Spleen (tissue), 11 donors: Measurements from ENCODE around the gene TGM3. TPM values are rescaled to one million over a fixed set of nuclear protein-coding genes. Genes with fewer than 3 reads are reported as not detected.
A peak's percentile ranks its signal among the peaks of the same experiment; 100 is the strongest.

Experiments
- DNase-seq: peaks from one replicate; pipeline ENCODE4 v3.0.0-alpha.2; 2020
- H3K27ac ChIP-seq, 8 donors: fragments of 200-600 bp; sonication (generic) in 7 of 8; 1 replicate in 4 of 8; 2 replicates in 4 of 8; pipeline versions ENCODE4 v1.5.0 to v1.8.0; 2016 to 2021; ENCODE audit warnings: inconsistent platforms in 4 of 8, mild to moderate bottlenecking in 4 of 8, moderate library complexity in 1 of 8
- H3K27me3 ChIP-seq, 7 donors: fragments of 200-600 bp; sonication (generic) in 6 of 7; replicated peaks in 1 of 7; 1 replicate in 4 of 7; 2 replicates in 3 of 7; pipeline versions ENCODE4 v1.5.0 to v1.8.0; 2016 to 2021; ENCODE audit warnings: inconsistent platforms in 3 of 7, mild to moderate bottlenecking in 1 of 7
- H3K36me3 ChIP-seq, 6 donors: fragments of 200-600 bp; sonication (generic) in 5 of 6; 1 replicate in 4 of 6; 2 replicates in 2 of 6; pipeline versions ENCODE4 v1.5.0 to v1.8.0; 2016 to 2021; ENCODE audit warnings: inconsistent platforms in 2 of 6
- H3K4me1 ChIP-seq, 6 donors: fragments of 200-600 bp; sonication (generic) in 5 of 6; 1 replicate in 3 of 6; 2 replicates in 3 of 6; pipeline versions ENCODE4 v1.5.0 to v1.8.0; 2016 to 2021; ENCODE audit warnings: inconsistent platforms in 3 of 6
- H3K4me3 ChIP-seq, 8 donors: fragments of 200-600 bp; sonication (generic) in 7 of 8; 1 replicate in 4 of 8; 2 replicates in 4 of 8; pipeline versions ENCODE4 v1.5.0 to v1.8.0; 2016 to 2021; ENCODE audit warnings: inconsistent platforms in 4 of 8, mild to moderate bottlenecking in 4 of 8, moderate library complexity in 2 of 8
- H3K9me3 ChIP-seq, 8 donors: fragments of 200-600 bp; sonication (generic) in 7 of 8; 1 replicate in 4 of 8; 2 replicates in 4 of 8; pipeline versions ENCODE4 v1.5.0 to v1.8.0; 2016 to 2021; ENCODE audit warnings: inconsistent platforms in 4 of 8
- CTCF ChIP-seq, 11 experiments: fragments of 200-600 bp in 7 of 11; fragments of 450-650 bp in 4 of 11; sonication (generic) in 4 of 11; IDR thresholded peaks in 8 of 11; conservative IDR thresholded peaks in 3 of 11; 1 replicate in 7 of 11; 2 replicates in 4 of 11; pipeline versions ENCODE4 v1.4.0 to v1.8.0; 2016 to 2021; ENCODE audit warnings: antibody characterized with exemption in 11 of 11, inconsistent platforms in 4 of 11, mild to moderate bottlenecking in 1 of 11
- POLR2A ChIP-seq, 3 donors: fragments of 450-650 bp; IDR thresholded peaks; one replicate each; pipeline ENCODE4 v1.5.1; 2017; ENCODE audit warnings: antibody characterized with exemption in 3 of 3, mild to moderate bottlenecking in 1 of 3
- POLR2AphosphoS5 ChIP-seq, 3 donors: sonication (generic); formaldehyde crosslinking; IDR thresholded peaks; one replicate each; pipeline ENCODE4 v1.5.1; 2017; ENCODE audit warnings: antibody characterized with exemption in 3 of 3
- WGBS, 5 donors: extraction: QIAGEN DNeasy Blood & Tissue Kit in 3 of 5; methylation state at CpG; one replicate each; pipeline versions ENCODE4 v1.1.5 to v1.1.7; 2013 to 2018; 5-methylcytosine and 5-hydroxymethylcytosine counted together
- intact Hi-C: fragments of 100-400 bp; cut with DNase I; formaldehyde crosslinking; loops from one replicate; pipeline ENCODE4 v1.15.0; 2023; ENCODE audit warnings: low total_unique reads
- polyA plus RNA-seq, 3 donors: library from polyadenylated mRNA; stranded (reverse); fragments of 200-250 nt; gene quantifications; one replicate each; pipeline ENCODE4 v1.2.1, GENCODE V29; 2013
- total RNA-seq, 7 donors: library from RNA; depleted of rRNA in 3 of 7; stranded (reverse); fragments of >200 nt in 3 of 7; fragmentation: NEBNext Ultra II Directional in 4 of 7; extraction: Animal tissue kit (Norgen Biotek cat#: 25700) in 4 of 7; gene quantifications; one replicate each; pipeline versions ENCODE4 v1.1.0 to v1.2.1, GENCODE V29; 2016 to 2021
- donor health status: healthy with polysubstance abuse.
- donor health status: DM: no; HTN: no; CAD: no; lungs with moderate emphysema.
- donor health status: DM: no; HTN: no; CAD: no.
- donor health status: Bipolar disorder and iron deficiency.
- donor health status: healthy.
- donor health status: DM: no; HTN: no; CAD: no.
- donor health status: DM: yes; HTN: yes; CAD: no.

Gene TGM3
- total and polyA plus RNA-seq, 10 donors = 0.09 to 0.64 (median 0.43) TPM; not detected in 3

GRCh38 chr20:2282181-2282580 is 13.6 kb upstream of the TGM3 start:
- TF ChIP-seq POLR2AphosphoS5 (IDR thresholded peaks at IDR 0.05) (no peak), CTCF (IDR thresholded peaks at IDR 0.05 in 8 of 11, conservative IDR thresholded peaks at IDR 0.05 in 3 of 11) (no peak), POLR2A (IDR thresholded peaks at IDR 0.05) (no peak)
- H3K27ac ChIP-seq = no peak overlapping the region
- no peaks in the 10 kb centered on the region for H3K9me3 ChIP-seq
- H3K36me3 ChIP-seq = no peaks in the 10 kb centered on the region
- 86 to 97% (median 89%) methylated on average over 5 of the region's 5 CpGs for WGBS, 5 donors
- peaks cover 3 to 19% (median 12%) of the 10 kb centered on the region in 6 donors for H3K4me1 ChIP-seq
- intact Hi-C loops = no loop called here
- no peak overlapping the region for H3K4me3 ChIP-seq
- H3K27me3 ChIP-seq = no peaks in the 10 kb centered on the region
- no peak for DNase-seq

DNA sequence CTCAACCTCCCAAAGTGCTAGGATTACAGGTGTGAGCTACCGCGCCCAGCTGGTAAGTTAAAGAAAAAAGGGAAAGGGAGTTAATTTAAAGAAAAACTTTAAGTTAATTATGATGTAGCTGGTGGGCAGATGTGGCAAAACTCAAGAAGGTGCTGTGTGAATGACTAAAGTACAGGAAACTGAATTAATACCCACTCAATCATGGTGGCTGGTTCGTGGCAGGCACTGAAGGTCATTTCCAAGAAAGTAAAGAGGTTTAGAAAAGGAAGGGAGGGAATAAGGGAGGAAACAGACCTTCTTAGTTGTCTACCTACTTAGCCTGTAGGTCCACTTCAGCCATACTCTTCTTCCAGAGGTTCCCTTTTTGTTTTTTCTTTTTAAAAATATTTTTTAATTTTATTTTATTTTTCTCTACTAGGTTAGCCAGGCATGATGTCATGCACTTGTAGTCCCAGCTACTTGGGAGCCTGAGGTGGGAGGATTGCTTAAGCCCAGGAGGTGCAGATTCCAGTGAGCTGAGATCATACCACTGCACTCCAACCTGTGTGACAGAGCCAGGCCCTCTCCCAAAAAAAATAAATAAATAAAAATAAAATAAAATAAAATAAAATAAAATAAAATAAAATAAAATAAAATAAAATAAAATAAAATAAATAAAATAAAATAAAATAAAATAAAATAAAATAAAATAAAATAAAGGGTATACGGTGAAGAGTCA is 11.9 kb upstream of the TGM3 start:
- no peak overlapping the region for H3K27ac ChIP-seq
- DNase-seq = no peak
- H3K4me3 ChIP-seq = no peak overlapping the region
- no peak for TF ChIP-seq POLR2AphosphoS5 (IDR thresholded peaks at IDR 0.05)
- TF ChIP-seq CTCF (IDR thresholded peaks at IDR 0.05 in 8 of 11, conservative IDR thresholded peaks at IDR 0.05 in 3 of 11) = no peak
- no peak for TF ChIP-seq POLR2A (IDR thresholded peaks at IDR 0.05)
- no peaks in the 10 kb centered on the region for H3K27me3 ChIP-seq
- no peaks in the 10 kb centered on the region for H3K36me3 ChIP-seq
- WGBS, 5 donors = 79 to 85% (median 83%) methylated on average over 4 of the region's 4 CpGs
- intact Hi-C loops = no loop called here
- peaks cover 9 to 24% (median 18%) of the 10 kb centered on the region in 6 donors for H3K4me1 ChIP-seq
- no peaks in the 10 kb centered on the region for H3K9me3 ChIP-seq

DNA sequence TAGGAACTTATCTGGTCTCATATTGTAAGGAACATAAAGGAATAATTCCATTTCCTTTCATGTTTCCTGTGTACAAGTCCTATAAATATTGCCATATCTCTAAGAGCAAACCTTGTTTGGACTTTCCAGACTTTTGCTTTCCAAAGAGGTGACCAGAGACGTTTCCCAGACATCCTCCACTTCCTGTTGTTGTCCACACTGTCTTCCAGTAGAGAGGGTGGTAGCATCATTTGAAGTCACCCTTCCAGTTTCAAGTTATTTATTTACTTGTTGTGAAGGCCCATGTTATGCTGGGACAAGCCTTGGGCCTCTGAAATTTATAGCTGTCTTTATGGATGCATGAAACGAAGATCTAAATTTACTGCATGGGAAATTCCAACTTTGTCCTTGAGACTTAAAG is 10.6 kb upstream of the TGM3 start:
- no peaks in the 10 kb centered on the region for H3K27me3 ChIP-seq
- H3K4me1 ChIP-seq = peaks cover 9 to 26% (median 20%) of the 10 kb centered on the region in 6 donors
- no peaks in the 10 kb centered on the region for H3K9me3 ChIP-seq
- H3K27ac ChIP-seq = peak overlapping the region in 2 of 8 donors; percentile 15 to 17
- H3K4me3 ChIP-seq = no peak overlapping the region
- DNase-seq = no peak
- no peak for TF ChIP-seq POLR2AphosphoS5 (IDR thresholded peaks at IDR 0.05)
- no peak for TF ChIP-seq CTCF (IDR thresholded peaks at IDR 0.05 in 8 of 11, conservative IDR thresholded peaks at IDR 0.05 in 3 of 11)
- TF ChIP-seq POLR2A (IDR thresholded peaks at IDR 0.05) = no peak
- H3K36me3 ChIP-seq = no peaks in the 10 kb centered on the region
- WGBS, 5 donors = 33 to 58% (median 43%) methylated on average over 2 of the region's 2 CpGs
- intact Hi-C loops = no loop called here

GRCh38 chr20:2285613-2286012 is 10.2 kb upstream of the TGM3 start:
- Histone ChIP-seq H3K4me1 (peaks cover 8 to 29% (median 16%) of the 10 kb centered on the region in 6 donors), H3K27me3 (no peaks in the 10 kb centered on the region), H3K4me3 (no peak overlapping the region), H3K9me3 (no peaks in the 10 kb centered on the region), H3K36me3 (no peaks in the 10 kb centered on the region), H3K27ac (peak overlapping the region in 1 of 8 donors; percentile 15)
- no peak for TF ChIP-seq CTCF (IDR thresholded peaks at IDR 0.05 in 8 of 11, conservative IDR thresholded peaks at IDR 0.05 in 3 of 11)
- TF ChIP-seq POLR2A (IDR thresholded peaks at IDR 0.05) = no peak
- no peak for TF ChIP-seq POLR2AphosphoS5 (IDR thresholded peaks at IDR 0.05)
- intact Hi-C loops = no loop called here
- no peak for DNase-seq
- WGBS, 5 donors = 74 to 92% (median 83%) methylated on average over 4 of the region's 4 CpGs
